Measurements from ENCODE around the gene TUBGCP4. TPM values are rescaled to one million over a fixed set of nuclear protein-coding genes. Genes with fewer than 3 reads are reported as not detected.

Gene TUBGCP4
- total and polyA plus RNA-seq, 11 donors, result 5.9 to 16.7 (median 12.5) TPM

DNA sequence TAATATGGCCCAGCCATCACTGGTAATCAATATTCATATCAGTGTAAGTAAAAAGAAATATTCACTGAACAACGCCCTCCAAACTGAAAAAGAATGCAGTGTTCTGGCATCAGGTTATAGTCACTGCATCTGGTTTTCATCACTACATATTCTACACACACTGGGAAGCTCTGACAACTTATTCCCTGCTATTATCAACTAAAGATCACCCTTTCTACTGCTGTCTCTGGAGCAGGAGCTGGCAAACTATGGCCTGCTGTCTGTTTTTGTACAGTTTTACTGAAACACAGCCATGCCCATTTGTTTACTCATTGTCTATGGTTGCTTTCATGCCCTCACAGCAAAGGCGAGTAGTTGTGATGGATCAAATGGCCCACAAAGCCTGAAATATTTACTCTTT, 35.3 kb downstream of the TUBGCP4 start:
- ATAC-seq (peak in 2 of 4 donors; percentile 50 to 53), DNase-seq (no peak)
- no peaks in the 10 kb centered on the region for H3K27me3 ChIP-seq
- no peaks in the 10 kb centered on the region for H3K9me3 ChIP-seq
- no peak overlapping the region for H3K27ac ChIP-seq
- H3K4me1 ChIP-seq, result peaks cover 0 to 5% (median 0%) of the 10 kb centered on the region in 12 donors
- TF ChIP-seq, protein P1, sequence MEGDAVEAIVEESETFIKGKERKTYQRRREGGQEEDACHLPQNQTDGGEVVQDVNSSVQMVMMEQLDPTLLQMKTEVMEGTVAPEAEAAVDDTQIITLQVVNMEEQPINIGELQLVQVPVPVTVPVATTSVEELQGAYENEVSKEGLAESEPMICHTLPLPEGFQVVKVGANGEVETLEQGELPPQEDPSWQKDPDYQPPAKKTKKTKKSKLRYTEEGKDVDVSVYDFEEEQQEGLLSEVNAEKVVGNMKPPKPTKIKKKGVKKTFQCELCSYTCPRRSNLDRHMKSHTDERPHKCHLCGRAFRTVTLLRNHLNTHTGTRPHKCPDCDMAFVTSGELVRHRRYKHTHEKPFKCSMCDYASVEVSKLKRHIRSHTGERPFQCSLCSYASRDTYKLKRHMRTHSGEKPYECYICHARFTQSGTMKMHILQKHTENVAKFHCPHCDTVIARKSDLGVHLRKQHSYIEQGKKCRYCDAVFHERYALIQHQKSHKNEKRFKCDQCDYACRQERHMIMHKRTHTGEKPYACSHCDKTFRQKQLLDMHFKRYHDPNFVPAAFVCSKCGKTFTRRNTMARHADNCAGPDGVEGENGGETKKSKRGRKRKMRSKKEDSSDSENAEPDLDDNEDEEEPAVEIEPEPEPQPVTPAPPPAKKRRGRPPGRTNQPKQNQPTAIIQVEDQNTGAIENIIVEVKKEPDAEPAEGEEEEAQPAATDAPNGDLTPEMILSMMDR (IDR thresholded peaks at IDR 0.05), result no peak
- TF ChIP-seq POLR2A (IDR thresholded peaks at IDR 0.05), result no peak
- no peak overlapping the region for H3K4me3 ChIP-seq
- WGBS, 4 donors, result 51 to 69% (median 59%) methylated on average over 2 of the region's 2 CpGs
- intact Hi-C loops (cut with DNase I), result no loop called here
- peaks cover 0 to 100% (median 94%) of the 10 kb centered on the region in 9 donors for H3K36me3 ChIP-seq

DNA sequence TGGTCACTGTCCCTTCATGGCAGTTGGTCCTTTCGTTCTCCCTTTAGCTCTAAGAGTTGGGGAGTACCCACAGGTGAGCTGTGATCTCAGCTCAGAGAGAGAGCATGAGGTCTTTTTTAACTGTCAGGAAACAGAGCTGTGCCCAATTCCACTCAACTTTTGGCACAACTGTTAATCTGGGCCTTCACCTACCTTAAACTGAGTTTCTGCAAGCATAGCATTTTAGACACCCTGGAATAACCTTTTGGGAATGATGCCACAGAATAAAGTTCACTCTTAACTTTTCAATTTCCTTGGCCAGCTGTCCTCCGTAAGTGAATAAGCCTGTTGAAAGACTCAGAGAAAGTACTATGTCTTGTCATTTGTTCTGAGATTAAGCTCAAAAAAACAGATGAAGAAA, 35.9 kb downstream of the TUBGCP4 start:
- Histone ChIP-seq H3K27ac (no peak overlapping the region), H3K4me1 (peaks cover 0 to 5% (median 0%) of the 10 kb centered on the region in 12 donors), H3K27me3 (no peaks in the 10 kb centered on the region), H3K4me3 (no peak overlapping the region), H3K36me3 (peaks cover 0 to 100% (median 94%) of the 10 kb centered on the region in 9 donors), H3K9me3 (no peaks in the 10 kb centered on the region)
- 67 to 76% (median 74%) methylated on average over 2 of the region's 2 CpGs for WGBS, 4 donors
- TF ChIP-seq, protein P1 (IDR thresholded peaks at IDR 0.05), result no peak
- no peak for TF ChIP-seq POLR2A (IDR thresholded peaks at IDR 0.05)
- ATAC-seq (no peak), DNase-seq (no peak)
- intact Hi-C loops (cut with DNase I), result no loop called here

DNA sequence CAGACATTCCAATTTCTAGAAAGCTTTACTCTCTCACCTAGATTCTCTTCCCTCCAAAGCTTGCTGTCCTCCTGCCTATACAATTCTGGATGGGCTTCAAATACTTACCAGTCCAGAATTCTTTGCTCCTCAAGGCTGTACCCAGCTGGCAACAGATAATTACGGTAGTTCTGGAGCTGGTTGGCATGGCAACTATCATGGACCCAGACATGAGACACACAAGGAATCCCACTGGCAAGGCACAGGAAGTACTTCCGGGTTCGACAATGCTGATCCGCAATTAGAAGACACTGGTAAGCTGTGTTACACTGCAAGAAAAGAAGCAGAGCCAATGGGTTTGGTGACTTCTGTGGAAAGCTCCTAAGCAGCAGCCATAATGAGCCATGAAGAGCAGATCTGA, 37.9 kb downstream of the TUBGCP4 start:
- 36 to 49% (median 43%) methylated on average over 4 of the region's 4 CpGs for WGBS, 4 donors
- no peak for TF ChIP-seq POLR2A (IDR thresholded peaks at IDR 0.05)
- TF ChIP-seq, protein P1 (IDR thresholded peaks at IDR 0.05), result no peak
- intact Hi-C loops (cut with DNase I), result no loop called here
- ATAC-seq (no peak), DNase-seq (no peak)
- Histone ChIP-seq H3K27me3 (no peaks in the 10 kb centered on the region), H3K4me3 (no peak overlapping the region), H3K36me3 (peaks cover 0 to 100% (median 94%) of the 10 kb centered on the region in 9 donors), H3K4me1 (peaks cover 0 to 5% (median 0%) of the 10 kb centered on the region in 12 donors), H3K27ac (no peak overlapping the region), H3K9me3 (no peaks in the 10 kb centered on the region)

DNA sequence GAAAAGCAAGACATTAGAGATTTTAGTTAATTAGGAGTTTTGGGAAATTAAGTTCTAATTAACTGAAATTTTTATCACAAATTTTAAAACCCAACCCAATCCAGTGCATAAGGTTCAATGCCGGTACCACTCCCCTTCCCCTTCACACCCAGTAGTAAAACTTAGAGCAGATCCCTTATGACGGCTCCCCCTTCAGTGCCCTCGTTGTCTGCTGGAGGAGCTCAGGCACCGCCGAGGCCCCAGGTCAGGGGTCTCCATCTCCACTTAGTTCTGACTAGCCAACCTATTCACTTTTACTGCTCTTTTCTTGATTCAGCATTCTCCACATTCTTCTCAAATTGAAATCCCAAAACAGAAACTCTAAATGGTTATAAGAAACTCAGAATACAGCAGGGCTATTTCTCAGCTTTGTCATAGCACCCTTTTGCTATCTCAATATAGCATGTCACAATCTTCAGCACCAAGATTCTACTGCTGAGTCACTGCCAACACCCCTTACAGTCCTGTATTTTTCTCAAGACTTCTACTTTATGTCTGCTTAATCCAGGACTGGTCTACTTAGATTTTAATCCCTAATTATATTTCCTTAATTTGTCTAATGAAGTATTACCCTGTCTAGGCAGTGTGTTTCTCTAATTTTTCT, 39.8 kb downstream of the TUBGCP4 start:
- Histone ChIP-seq H3K4me1 (peaks cover 0 to 5% (median 0%) of the 10 kb centered on the region in 12 donors), H3K9me3 (no peaks in the 10 kb centered on the region), H3K27ac (no peak overlapping the region), H3K27me3 (no peaks in the 10 kb centered on the region), H3K4me3 (no peak overlapping the region), H3K36me3 (peaks cover 0 to 100% (median 93%) of the 10 kb centered on the region in 9 donors)
- intact Hi-C loops (cut with DNase I), result no loop called here
- DNase-seq, result no peak
- WGBS, 4 donors, result 87 to 95% (median 90%) methylated on average over 5 of the region's 5 CpGs
- no peak for ATAC-seq
- TF ChIP-seq POLR2A (IDR thresholded peaks at IDR 0.05), result no peak
- TF ChIP-seq, protein P1 (IDR thresholded peaks at IDR 0.05), result no peak

Measured in heart left ventricle (tissue), 16 donors.